SU-DHL-6 (cell line): Measurements from ENCODE around the gene SYNDIG1.

ENCODE experiments used
- H2AFZ ChIP-seq: fragments of 200-600 bp; sonication (generic); 2 replicates; pipeline ENCODE4 v1.6.1; 2014; ENCODE audit warnings: low read depth, mild to moderate bottlenecking, moderate library complexity, mixed read lengths, antibody characterized with exemption, low read length; ENCODE audit not compliant: severe bottlenecking
- H3F3A ChIP-seq: fragments of 200-600 bp; shearing (Covaris generic); 2 replicates; pipeline ENCODE4 v1.6.0; 2016; ENCODE audit warnings: antibody characterized with exemption, mild to moderate bottlenecking; ENCODE audit not compliant: insufficient read depth
- H3K27ac ChIP-seq: fragments of 200-600 bp; sonication (generic); 2 replicates; pipeline ENCODE4 v1.5.1; 2016; ENCODE audit warnings: low read depth, mild to moderate bottlenecking, low read length, moderate library complexity, mixed read lengths
- H3K27me3 ChIP-seq: fragments of 200-600 bp; sonication (generic), shearing (Covaris generic); 2 replicates; pipeline ENCODE4 v1.6.0; 2014; ENCODE audit warnings: mild to moderate bottlenecking, low read length
- H3K36me3 ChIP-seq: fragments of 200-600 bp; sonication (generic); 2 replicates; pipeline ENCODE4 v1.6.1; 2014; ENCODE audit warnings: mild to moderate bottlenecking, low read length, mixed read lengths
- H3K4me2 ChIP-seq: fragments of 300-600, 200-600 bp; shearing (Covaris generic), sonication (generic); 2 replicates; pipeline ENCODE4 v1.6.0; 2014; ENCODE audit warnings: low read length, low read depth, mild to moderate bottlenecking; ENCODE audit not compliant: poor library complexity, severe bottlenecking
- H3K4me3 ChIP-seq: fragments of 200-600 bp; sonication (generic); 2 replicates; pipeline ENCODE4 v1.5.1; 2014; ENCODE audit warnings: antibody characterized with exemption, low read length, mild to moderate bottlenecking, mixed read lengths; ENCODE audit not compliant: insufficient read depth, poor library complexity, severe bottlenecking
- H3K79me2 ChIP-seq: fragments of 200-600 bp; sonication (generic); 2 replicates; pipeline ENCODE4 v1.6.1; 2014; ENCODE audit warnings: mild to moderate bottlenecking, low read length, moderate library complexity; ENCODE audit not compliant: insufficient read depth
- H3K9ac ChIP-seq: fragments of 200-600 bp; sonication (generic); 2 replicates; pipeline ENCODE4 v1.7.0; 2014; ENCODE audit warnings: mild to moderate bottlenecking, low read length
- H3K9me2 ChIP-seq: fragments of 200-600 bp; sonication (generic); replicated peaks from 2 replicates; pipeline ENCODE4 v1.6.1; 2014; ENCODE audit warnings: low read length; ENCODE audit not compliant: insufficient read depth
- H3K9me3 ChIP-seq: fragments of 200-600 bp; sonication (generic); 2 replicates; pipeline ENCODE4 v1.6.1; 2014; ENCODE audit warnings: low read length, mixed read lengths; ENCODE audit not compliant: insufficient read depth
- H4K20me1 ChIP-seq: fragments of 200-600 bp; sonication (generic); 2 replicates; pipeline ENCODE4 v1.6.1; 2014; ENCODE audit warnings: low read depth, mild to moderate bottlenecking, antibody characterized with exemption, low read length, moderate library complexity, mixed read lengths
- EZH2phosphoT487 ChIP-seq: fragments of 200-600 bp; sonication (generic), shearing (Covaris generic); conservative IDR thresholded peaks from 2 replicates; pipeline ENCODE4 v1.6.1; 2018; ENCODE audit warnings: mild to moderate bottlenecking, antibody characterized with exemption, low read length, moderate library complexity, mixed read lengths
- TF ChIP-seq, protein P1 (sequence below): fragments of 200-600 bp; sonication (generic); IDR thresholded peaks from one replicate; pipeline ENCODE4 v1.5.1; 2017; ENCODE audit warnings: antibody characterized with exemption, mild to moderate bottlenecking, low read length, moderate library complexity; ENCODE audit not compliant: insufficient read depth, poor library complexity, severe bottlenecking

SYNDIG1 gene

DNA sequence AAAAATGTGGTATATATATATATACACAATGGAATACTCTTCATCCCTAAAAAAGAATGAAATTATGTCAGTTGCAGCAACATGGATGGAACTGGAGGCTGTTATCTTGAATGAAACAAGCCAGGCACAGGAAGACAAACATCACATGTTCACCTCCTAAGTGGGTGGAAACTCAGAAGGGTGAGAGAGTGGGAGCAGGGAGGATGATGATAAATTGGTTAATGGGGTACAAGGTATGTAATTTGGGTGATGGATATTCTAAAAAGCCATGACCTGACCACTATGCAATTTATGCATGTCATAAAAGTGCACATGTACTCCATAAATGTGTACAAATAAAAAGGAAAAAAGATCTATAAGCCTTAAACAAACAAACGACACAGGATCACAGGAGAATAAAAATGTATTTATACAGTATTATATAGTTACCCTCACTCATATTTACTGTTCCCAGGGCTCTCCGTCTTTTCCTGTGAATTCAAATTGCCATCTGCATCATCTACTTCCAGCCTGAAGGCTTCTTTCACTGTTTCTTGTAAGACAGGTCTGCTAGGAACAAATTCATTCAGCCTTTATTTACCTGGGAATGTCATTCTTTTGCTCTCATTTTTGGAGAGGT is 89.8 kb downstream of the SYNDIG1 start:
- no peak overlapping the region for H3K4me2 ChIP-seq

DNA sequence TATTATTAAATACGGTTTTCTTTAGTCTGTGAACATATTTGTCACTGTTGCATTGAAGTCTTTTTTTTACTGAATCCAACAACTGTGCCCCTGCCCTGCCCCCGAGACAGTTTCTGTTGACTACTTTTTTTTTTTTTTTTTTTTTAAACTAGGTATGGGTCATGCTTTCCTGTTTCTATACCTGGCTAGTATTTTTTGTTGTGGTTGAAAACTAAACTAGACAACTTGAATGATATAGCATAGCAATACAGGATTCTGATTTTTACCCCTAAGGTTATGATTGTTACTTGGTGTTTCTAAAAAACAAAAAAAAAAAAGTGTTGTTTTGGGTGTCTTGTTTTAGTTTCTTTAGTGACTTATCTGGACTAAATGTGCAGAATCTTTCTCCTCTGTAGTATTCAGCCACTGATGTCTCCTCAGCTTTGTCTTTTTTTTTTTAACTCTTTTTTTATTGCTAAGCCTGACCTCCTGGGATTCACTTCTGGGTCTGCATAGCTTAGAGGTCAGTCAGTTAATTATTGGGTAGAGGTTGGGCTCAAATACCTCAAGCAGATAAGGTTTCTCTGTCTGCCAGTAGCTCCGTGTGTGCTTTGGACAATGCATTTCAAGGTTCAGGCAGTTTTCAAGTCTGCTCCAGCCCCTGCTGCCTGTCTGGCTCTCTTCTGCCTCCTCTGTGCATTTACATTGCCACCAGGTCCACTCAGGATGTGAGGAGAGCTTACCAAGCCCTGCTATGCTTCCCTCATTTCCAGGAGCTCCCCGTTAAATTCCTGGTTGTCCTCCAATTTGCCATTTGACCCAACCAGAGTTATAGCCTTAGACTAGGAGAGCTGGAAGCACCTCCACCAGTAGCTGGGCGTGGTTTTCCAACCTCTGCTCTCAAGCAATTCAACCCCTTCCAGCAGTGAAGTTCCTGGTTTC is 91.4 kb downstream of the SYNDIG1 start:
- no peak overlapping the region for H3K4me3 ChIP-seq
- H3K27me3 ChIP-seq: no peaks in the 10 kb centered on the region
- no peak overlapping the region for H2AFZ ChIP-seq
- no peaks in the 10 kb centered on the region for H4K20me1 ChIP-seq
- H3K79me2 ChIP-seq: no peaks in the 10 kb centered on the region
- no peaks in the 10 kb centered on the region for H3F3A ChIP-seq
- H3K9me3 ChIP-seq: peaks cover 16% of the 10 kb centered on the region; the same call in 1 of the 2 replicates
- H3K36me3 ChIP-seq: no peaks in the 10 kb centered on the region
- H3K9ac ChIP-seq: no peak overlapping the region
- no peak overlapping the region for H3K4me2 ChIP-seq
- H3K9me2 ChIP-seq: no peaks in the 10 kb centered on the region
- H3K27ac ChIP-seq: no peak overlapping the region
- no peak for TF ChIP-seq EZH2phosphoT487
- TF ChIP-seq, protein P1, sequence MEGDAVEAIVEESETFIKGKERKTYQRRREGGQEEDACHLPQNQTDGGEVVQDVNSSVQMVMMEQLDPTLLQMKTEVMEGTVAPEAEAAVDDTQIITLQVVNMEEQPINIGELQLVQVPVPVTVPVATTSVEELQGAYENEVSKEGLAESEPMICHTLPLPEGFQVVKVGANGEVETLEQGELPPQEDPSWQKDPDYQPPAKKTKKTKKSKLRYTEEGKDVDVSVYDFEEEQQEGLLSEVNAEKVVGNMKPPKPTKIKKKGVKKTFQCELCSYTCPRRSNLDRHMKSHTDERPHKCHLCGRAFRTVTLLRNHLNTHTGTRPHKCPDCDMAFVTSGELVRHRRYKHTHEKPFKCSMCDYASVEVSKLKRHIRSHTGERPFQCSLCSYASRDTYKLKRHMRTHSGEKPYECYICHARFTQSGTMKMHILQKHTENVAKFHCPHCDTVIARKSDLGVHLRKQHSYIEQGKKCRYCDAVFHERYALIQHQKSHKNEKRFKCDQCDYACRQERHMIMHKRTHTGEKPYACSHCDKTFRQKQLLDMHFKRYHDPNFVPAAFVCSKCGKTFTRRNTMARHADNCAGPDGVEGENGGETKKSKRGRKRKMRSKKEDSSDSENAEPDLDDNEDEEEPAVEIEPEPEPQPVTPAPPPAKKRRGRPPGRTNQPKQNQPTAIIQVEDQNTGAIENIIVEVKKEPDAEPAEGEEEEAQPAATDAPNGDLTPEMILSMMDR: no peak

More for the DNA sequence above, 89.8 kb downstream of the SYNDIG1 start:
- no peak overlapping the region for H3K9ac ChIP-seq
- H3F3A ChIP-seq: no peaks in the 10 kb centered on the region
- H3K9me2 ChIP-seq: no peaks in the 10 kb centered on the region
- H3K9me3 ChIP-seq: peaks cover 16% of the 10 kb centered on the region; the same call in 1 of the 2 replicates
- no peaks in the 10 kb centered on the region for H3K27me3 ChIP-seq
- no peak overlapping the region for H2AFZ ChIP-seq
- no peak overlapping the region for H3K27ac ChIP-seq
- TF ChIP-seq, protein P1: no peak
- TF ChIP-seq EZH2phosphoT487: no peak
- H3K4me3 ChIP-seq: no peak overlapping the region
- H3K36me3 ChIP-seq: no peaks in the 10 kb centered on the region
- no peaks in the 10 kb centered on the region for H3K79me2 ChIP-seq
- H4K20me1 ChIP-seq: no peaks in the 10 kb centered on the region

DNA sequence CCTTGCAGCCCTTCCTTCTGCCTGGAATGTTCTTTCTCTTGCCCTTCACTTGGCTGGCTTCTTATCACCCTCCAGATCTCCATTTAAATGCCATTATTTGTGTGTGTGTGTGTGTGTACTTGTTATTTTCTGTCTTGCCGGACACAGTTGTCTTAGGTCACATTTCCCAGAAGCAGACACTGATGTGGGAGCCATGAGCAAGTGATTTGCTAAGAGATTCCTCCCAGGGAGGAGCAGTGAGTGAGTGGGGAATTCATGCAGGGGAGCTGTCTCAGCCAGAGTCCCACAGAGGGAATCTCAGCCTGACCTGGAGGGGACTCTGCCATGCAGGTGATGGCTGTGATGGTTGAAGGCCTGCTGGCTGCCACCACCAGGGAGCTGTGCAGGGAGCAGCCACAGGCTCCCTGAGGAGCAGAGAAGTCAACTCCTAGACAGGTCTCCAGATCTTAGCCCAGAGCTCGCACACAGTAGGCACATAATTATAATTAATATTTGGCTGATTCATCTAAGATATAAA is 96.5 kb downstream of the SYNDIG1 start:
- no peak for TF ChIP-seq EZH2phosphoT487
- TF ChIP-seq, protein P1: no peak

More for the DNA sequence above, 96.5 kb downstream of the SYNDIG1 start:
- Histone ChIP-seq H3K4me2 (no peak overlapping the region), H3K36me3 (no peaks in the 10 kb centered on the region), H3K9ac (no peak overlapping the region), H3K4me3 (no peak overlapping the region), H3K27me3 (no peaks in the 10 kb centered on the region), H3K9me3 (peaks cover 16% of the 10 kb centered on the region; the same call in 1 of the 2 replicates), H3F3A (no peaks in the 10 kb centered on the region), H3K27ac (no peak overlapping the region), H3K9me2 (no peaks in the 10 kb centered on the region), H4K20me1 (no peaks in the 10 kb centered on the region), H2AFZ (no peak overlapping the region), H3K79me2 (no peaks in the 10 kb centered on the region)
